WTC11 (cell line): ENCODE data around the gene NUDT8.

ENCODE experiments used
- CTCF ChIP-seq: fragments of 200-600 bp; IDR thresholded peaks from 2 replicates; pipeline ENCODE4 v1.8.0; 2022; ENCODE audit warnings: antibody characterized with exemption
- RELA ChIP-seq: sonication (generic); formaldehyde crosslinking; IDR thresholded peaks from 2 replicates; pipeline ENCODE4 v1.8.1; 2022; ENCODE audit warnings: missing genetic modification reagents, mild to moderate bottlenecking, borderline replicate concordance
- TEAD4 ChIP-seq: sonication (generic); formaldehyde crosslinking; IDR thresholded peaks from 2 replicates; pipeline ENCODE4 v1.8.0; 2022; ENCODE audit warnings: mild to moderate bottlenecking, missing genetic modification reagents
- TF ChIP-seq, protein P1 (sequence below): sonication (generic); formaldehyde crosslinking; IDR thresholded peaks from 2 replicates; pipeline ENCODE4 v1.8.1; 2022; ENCODE audit warnings: low read depth, mild to moderate bottlenecking, moderate library complexity, missing genetic modification reagents, borderline replicate concordance

DNA sequence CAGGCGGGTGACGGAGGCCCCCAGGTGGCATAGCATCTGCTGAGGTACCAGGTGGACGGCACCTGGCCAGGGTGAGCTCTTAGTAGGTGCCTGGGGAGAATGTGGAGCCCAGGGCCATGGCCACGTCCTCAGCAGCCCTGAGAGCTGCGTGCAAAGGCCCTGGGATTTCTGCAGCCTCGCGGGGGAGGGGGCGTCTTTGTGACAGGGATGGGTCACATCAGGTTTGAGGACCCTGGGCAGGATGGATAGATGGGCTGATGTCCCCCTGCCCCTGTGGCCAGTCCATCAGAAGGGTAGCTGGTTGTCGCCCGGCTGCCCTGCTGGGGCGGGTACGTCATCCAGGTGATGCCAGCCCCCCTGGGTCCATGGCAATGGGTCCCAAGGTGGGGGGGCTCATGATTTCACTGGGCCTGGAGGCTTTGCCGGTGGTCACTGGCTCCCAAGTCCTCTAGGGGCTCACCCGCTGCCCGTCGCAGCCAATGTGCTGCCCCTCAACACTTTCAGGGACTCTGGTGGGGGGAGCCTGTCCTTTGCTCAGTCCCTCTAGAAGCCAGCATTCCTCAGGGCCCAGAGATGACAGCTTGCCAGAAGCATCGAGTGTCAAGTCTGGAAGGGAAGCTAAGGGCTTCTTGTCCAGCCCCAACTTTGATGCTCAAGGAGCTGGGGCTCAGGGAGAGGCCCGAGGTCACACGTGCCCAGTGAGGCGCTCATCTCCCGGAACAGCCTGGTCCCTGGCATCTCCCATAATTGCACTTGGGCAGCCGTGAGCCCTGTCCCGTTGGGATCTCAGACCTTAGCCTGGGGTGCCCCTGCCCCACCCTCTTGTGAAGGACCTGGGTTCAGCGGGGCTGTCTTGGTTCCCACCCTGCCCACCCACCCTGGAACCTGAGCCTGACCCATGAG lies 9.0 kb upstream of the NUDT8 start:
- no peak for TF ChIP-seq RELA (CRISPR knock-in tag)
- TF ChIP-seq CTCF = no peak
- TF ChIP-seq, protein P1, sequence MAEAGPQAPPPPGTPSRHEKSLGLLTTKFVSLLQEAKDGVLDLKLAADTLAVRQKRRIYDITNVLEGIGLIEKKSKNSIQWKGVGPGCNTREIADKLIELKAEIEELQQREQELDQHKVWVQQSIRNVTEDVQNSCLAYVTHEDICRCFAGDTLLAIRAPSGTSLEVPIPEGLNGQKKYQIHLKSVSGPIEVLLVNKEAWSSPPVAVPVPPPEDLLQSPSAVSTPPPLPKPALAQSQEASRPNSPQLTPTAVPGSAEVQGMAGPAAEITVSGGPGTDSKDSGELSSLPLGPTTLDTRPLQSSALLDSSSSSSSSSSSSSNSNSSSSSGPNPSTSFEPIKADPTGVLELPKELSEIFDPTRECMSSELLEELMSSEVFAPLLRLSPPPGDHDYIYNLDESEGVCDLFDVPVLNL = no peak
- no peak for TF ChIP-seq TEAD4
